ENCODE measurements around the gene ARID1B.

ARID1B gene

GRCh38 chr6:157172231-157172701 lies 395.1 kb downstream of the ARID1B start:
- DNase-seq, result no peak

GRCh38 chr6:157172830-157173536 lies 395.8 kb downstream of the ARID1B start:
- no peak for DNase-seq

DNA sequence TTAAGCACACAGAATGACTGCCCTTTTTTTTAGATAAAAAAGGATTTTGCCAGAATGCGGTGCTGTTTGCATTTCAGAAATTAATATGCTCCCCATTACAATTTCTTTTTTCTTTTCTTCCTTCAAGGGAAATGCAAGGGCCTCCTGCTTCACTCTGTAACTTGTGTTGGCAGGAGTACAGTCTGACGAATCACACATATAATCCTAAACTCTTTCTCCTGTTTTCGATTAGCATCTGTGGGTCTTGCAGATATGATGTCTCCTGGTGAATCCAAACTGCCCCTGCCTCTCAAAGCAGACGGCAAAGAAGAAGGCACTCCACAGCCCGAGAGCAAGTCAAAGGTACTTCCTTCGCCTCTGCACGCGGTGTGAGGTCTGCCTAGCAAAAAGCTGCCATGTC lies 396.6 kb downstream of the ARID1B start:
- DNase-seq, result no peak

DNA sequence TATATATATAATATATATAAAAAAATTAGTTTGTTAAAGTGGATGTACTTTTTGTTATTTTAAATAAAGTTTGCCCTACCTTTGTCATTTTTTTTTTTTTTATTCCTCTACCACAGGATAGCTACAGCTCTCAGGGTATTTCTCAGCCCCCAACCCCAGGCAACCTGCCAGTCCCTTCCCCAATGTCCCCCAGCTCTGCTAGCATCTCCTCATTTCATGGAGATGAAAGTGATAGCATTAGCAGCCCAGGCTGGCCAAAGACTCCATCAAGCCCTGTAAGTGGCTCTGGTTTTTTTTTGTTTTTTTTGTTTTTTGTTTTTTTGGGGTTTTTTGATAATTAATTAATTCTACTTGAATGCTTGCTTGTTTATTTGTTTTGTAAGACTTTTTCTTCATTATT lies 397.6 kb downstream of the ARID1B start:
- DNase-seq, result no peak

- DNase-seq, result no peak
These were observed 400.7 kb downstream of the ARID1B start for GRCh38 chr6:157177731-157178336.

- DNase-seq, result no peak
These were observed 404.5 kb downstream of the ARID1B start for GRCh38 chr6:157181649-157182048.

DNA sequence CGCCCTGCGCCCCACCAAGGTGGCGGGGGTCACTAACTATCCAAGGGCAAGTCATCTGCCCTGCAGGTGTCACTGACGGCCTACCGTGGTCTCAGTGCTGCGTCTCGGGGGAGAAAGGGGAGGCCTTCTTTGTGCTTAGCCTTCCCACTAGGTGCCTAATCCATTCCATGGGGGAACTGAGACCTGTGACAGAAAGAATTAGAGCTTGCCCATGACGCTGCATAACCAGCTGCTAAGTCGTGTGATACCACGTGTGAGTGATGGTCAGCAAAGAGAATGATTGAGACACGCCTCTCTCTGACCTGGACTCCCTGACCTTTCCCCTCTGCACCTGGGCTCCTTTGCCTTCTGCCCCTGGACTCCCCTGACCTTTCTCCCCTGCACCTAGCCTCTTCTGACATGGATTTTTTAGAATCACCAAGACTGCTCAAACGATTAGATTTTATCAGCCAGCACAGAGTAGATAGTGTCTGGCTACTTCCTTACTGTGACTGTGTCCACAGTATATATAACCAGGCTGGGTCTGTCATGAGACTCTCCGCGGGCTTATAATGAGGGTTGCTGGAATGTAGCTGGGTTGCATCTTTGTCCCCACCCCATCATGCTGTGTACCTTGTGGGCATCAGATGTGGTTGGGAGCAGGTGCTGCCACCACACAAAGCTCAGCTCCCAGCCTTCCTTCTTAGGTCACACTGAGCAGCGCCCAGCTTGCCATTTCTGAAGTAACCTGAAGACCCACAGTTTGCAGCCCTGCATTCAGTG lies 405.5 kb downstream of the ARID1B start:
- DNase-seq, result no peak

- DNase-seq, result no peak
These were observed 407.2 kb downstream of the ARID1B start for GRCh38 chr6:157184202-157185015.

GRCh38 chr6:157185171-157185570 lies 408.0 kb downstream of the ARID1B start:
- DNase-seq, result no peak

DNA sequence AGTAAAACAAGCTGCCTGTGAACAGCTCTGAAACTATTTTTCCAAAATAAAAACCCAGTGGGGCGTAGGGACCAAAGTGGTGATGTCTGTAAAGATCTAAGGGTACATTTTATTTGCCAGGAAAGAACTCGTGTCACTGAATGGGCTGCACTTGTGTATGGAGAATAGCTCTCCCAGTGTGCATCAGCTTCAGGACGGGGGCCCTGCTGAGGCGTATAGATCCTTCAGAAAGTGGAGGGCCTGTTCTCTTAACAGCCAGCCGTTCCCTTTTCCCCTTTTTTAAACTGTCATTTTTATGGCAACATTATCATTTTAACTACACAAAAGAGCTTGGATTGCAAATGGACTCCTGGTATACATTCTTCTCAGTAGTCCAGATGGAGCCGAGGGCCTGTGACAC lies 408.8 kb downstream of the ARID1B start:
- no peak for DNase-seq

DNA sequence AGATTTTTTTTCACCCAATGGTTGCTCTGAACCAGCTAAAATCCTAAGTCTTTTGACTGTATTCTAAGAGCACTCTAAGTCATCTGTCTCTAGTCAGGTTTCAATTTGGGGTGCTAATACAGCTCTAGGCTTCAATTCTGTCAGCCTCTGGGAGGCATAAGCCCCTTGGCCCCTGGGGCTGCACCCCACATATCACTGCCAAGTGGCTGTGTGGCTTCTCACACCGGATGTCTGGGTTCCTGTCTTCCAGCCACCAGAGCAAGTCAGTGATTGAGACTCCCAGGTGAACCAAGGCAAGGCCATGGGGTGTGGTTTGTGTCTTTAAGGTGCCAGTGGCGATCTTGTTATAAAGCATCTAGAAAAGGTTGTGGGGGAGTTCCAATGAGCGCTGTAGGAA lies 409.6 kb downstream of the ARID1B start:
- no peak for DNase-seq

DNA sequence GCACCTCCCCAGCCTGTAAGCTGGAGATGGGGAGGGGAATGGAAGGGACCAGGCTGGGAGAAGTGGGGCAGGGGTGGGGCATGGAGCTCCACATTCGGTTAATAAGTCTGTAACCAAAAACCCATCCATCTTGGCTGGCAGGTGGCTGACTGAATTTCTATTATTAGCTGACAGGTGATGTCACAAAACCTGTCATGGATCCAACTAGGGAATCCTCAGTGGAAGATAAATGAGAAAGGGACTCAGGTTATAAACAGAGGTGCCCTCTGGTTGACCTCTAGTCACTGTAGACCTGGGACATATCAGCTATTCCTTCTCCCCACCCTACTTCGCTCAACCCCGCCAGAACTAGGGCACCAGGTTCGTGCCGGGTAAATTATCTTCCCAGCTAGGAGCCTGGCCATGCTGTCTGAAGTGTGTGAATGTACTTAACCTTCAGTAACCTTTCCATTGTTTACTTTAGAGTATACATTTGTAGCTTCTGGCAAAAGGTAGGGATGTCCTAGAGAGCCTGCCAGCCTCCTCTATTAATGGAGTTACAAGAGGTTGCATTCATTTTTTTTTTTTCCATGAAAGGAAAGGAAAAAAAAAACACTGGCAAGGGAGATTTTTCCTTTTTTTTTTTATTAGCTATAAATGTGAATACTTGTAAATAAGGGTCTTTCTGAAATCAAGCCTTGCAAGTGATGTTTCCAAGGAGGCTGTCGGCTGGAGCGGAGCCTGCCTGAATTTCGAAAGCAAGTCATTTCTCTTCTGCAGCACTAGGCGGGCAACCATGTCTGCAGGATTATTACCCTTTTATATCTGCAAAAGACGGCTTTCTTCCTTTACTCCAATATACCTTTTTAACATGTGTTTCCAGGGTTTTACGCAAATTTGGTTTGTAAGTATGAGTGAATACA lies 410.3 kb downstream of the ARID1B start:
- peak; percentile 60 for DNase-seq

DNA sequence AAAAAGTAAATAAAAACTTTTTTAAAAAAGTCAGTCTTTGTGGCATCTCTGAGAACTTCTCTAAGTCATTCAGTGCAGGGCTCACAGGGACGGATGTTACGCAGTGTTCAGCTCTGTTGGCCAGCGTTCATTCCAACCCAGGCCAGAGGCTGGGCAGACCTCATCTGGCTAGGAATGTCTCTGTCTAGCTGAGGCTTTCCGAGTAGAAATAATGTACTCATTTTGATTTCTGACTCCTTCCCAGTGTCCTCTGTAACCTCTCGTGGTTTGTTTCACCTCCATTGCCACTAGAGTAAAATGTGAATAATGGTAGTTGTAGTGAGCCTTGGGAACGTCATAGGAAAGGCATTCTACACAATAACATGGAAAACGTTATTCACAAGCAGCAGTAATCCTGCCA lies 411.0 kb downstream of the ARID1B start:
- DNase-seq, result no peak

GRCh38 chr6:157193443-157193996 lies 416.3 kb downstream of the ARID1B start:
- no peak for DNase-seq

GRCh38 chr6:157194110-157194509 lies 416.9 kb downstream of the ARID1B start:
- no peak for DNase-seq

DNA sequence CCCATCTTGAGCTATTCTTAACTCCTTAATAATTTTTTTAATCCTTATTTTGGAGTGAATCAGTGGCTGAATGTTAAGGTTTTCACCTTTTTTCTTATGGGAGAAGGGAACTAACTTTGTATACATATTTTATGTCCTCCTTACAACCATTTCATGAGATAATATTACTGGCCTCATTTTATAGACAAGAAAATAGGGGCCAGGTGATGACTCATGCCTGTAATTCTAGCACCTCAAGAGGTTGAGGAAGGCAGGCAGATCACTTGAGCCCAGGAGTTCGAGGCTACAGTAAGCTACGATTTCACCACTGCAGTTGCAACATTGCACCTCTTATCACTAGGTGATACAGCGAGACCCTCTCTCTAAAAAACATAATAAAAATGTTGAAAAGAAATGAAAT lies 417.5 kb downstream of the ARID1B start:
- no peak for DNase-seq

DNA sequence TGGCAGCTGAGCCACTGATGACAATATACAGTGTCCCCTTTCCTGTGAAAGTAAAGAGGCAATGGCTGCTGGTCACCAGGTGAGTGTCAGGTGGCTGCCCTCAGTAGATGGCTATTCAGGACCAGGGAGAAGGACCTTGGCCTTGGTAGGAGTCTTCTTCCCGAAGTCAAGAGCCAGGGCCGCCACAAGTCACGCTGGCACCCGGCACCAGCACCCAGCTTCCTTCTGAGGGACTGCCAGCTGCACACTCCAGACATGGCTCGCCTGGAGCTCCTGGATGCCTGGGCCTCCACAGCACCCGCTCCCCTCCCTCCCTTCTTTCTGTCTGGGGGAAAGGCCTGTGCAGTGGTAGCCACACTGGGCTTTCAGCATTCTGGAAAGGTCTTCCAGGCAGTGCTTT lies 419.2 kb downstream of the ARID1B start:
- DNase-seq, result no peak

DNA sequence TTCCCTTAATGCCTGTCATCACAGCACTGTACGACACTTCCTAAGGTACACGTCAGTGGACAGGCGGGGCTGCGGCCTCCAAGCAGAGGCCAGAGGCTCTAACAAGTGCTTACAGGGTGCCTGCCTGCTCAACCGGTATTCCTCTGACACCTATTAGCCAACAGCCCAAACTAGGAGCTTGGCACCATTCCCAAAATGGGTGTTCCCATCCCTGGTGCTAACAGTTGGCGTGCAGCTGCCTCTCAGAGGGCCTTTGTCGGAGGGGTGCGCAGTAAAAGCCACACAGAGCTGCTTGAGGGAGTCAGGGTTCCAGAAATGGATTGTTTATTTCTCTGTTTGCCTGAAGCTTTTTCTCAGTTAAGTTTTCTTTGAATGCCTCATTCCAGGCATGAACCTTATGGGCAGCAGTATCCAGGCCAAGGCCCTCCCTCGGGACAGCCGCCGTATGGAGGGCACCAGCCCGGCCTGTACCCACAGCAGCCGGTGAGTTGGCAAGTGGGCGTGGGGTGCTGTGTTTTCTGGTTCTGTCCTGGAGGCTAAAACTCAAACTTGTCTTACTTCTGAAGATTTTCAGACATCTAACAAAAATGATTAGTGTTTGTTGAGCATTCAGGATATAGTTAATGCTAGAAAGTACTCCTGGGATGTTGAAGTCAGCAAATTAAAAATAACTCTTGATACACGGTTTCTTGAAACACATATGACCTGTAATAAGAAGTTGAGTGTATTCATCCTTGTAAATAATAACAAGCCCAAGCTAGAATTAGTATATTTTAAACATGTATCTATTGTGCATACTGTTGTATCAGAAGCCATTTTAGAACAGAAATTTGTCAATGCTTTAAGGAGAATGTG lies 421.5 kb downstream of the ARID1B start:
- peak; percentile 69 for DNase-seq

DNA sequence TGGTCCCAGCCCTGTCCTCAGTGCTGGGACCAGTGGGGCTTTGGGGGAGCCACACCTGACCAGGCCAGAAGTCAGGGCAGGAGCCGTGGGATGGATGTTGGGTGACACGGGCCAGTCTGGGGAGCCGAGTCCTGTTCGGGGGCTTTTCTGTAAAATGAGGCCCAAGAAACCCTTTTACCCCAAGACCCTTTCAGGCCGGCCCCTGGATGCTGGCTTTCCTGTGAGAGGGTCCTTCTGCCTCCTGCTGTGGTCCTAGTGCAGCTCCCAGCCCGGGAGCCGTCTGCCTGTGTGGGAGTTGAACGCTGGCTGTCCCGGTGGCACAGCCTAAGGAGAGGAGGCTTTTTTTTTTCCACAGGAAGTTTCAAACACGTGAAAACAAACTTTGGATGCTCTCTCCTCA lies 422.9 kb downstream of the ARID1B start:
- no peak for DNase-seq

GRCh38 chr6:157200611-157201010 lies 423.4 kb downstream of the ARID1B start:
- DNase-seq, result peak; percentile 27

DNA sequence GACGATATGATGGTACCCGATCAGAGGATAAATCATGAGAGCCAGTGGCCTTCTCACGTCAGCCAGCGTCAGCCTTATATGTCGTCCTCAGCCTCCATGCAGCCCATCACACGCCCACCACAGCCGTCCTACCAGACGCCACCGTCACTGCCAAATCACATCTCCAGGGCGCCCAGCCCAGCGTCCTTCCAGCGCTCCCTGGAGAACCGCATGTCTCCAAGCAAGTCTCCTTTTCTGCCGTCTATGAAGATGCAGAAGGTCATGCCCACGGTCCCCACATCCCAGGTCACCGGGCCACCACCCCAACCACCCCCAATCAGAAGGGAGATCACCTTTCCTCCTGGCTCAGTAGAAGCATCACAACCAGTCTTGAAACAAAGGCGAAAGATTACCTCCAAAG lies 423.9 kb downstream of the ARID1B start:
- no peak for DNase-seq

All from DMS 273 treated with DMSO at 0.1 percent for 48 hours (cell line).